HL-60 (cell line): Measurements from ENCODE around the gene PGAM2.

Experiments used
- DNase-seq, 2 experiments: peaks; one replicate each; pipeline ENCODE4 v3.0.0-alpha.2; 2010 to 2020; ENCODE audit warnings: low read depth in 1 of 2, low spot score in 1 of 2
- H3K27ac ChIP-seq: fragments of 250-450 bp; sonication (Bioruptor Pico); replicated peaks from 2 replicates; pipeline ENCODE4 v1.5.1; 2020; ENCODE audit warnings: mild to moderate bottlenecking, moderate library complexity
- H3K27me3 ChIP-seq: fragments of 250-450 bp; sonication (Bioruptor Pico); 2 replicates; pipeline ENCODE4 v1.5.1; 2021; ENCODE audit warnings: mild to moderate bottlenecking, moderate library complexity; ENCODE audit not compliant: insufficient read depth, poor library complexity, severe bottlenecking
- H3K4me3 ChIP-seq: replicated peaks from 2 replicates; pipeline ENCODE4 v1.5.1; 2011; ENCODE audit warnings: mild to moderate bottlenecking, control low read depth, low read length; ENCODE audit not compliant: insufficient read depth
- GABPA ChIP-seq: IDR thresholded peaks from 2 replicates; pipeline ENCODE4 v1.6.1; 2012; ENCODE audit warnings: low read depth
- POLR2AphosphoS5 ChIP-seq: IDR thresholded peaks from 2 replicates; pipeline ENCODE4 v1.6.1; 2012; ENCODE audit warnings: low read depth
- SPI1 ChIP-seq: IDR thresholded peaks from 2 replicates; pipeline ENCODE4 v1.6.1; 2012; ENCODE audit warnings: low read depth, mild to moderate bottlenecking, borderline replicate concordance
- TF ChIP-seq, protein P1 (sequence below): IDR thresholded peaks from one replicate; pipeline ENCODE4 v1.5.1; 2011; ENCODE audit warnings: low read length, control low read depth, inconsistent platforms; ENCODE audit not compliant: insufficient read depth
- TF ChIP-seq, protein P2 (sequence below): IDR thresholded peaks from 2 replicates; pipeline ENCODE4 v1.6.1; 2012; ENCODE audit warnings: low read depth; ENCODE audit not compliant: insufficient replicate concordance

Gene PGAM2

DNA sequence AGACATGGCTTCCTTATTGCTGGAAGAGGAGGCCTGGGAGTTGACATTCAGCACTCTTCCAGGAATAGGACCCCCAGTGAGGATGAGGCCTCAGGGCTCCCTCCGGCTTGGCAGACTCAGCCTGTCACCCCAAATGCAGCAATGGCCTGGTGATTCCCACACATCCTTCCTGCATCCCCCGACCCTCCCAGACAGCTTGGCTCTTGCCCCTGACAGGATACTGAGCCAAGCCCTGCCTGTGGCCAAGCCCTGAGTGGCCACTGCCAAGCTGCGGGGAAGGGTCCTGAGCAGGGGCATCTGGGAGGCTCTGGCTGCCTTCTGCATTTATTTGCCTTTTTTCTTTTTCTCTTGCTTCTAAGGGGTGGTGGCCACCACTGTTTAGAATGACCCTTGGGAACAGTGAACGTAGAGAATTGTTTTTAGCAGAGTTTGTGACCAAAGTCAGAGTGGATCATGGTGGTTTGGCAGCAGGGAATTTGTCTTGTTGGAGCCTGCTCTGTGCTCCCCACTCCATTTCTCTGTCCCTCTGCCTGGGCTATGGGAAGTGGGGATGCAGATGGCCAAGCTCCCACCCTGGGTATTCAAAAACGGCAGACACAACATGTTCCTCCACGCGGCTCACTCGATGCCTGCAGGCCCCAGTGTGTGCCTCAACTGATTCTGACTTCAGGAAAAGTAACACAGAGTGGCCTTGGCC, 4.3 kb downstream of the PGAM2 start:
- Histone ChIP-seq H3K4me3 (no peak overlapping the region), H3K27me3 (no peaks in the 10 kb centered on the region), H3K27ac (no peak overlapping the region)
- DNase-seq, result no peak
- TF ChIP-seq SPI1 (no peak), GABPA (no peak), POLR2AphosphoS5 (no peak)
- TF ChIP-seq, protein P1, sequence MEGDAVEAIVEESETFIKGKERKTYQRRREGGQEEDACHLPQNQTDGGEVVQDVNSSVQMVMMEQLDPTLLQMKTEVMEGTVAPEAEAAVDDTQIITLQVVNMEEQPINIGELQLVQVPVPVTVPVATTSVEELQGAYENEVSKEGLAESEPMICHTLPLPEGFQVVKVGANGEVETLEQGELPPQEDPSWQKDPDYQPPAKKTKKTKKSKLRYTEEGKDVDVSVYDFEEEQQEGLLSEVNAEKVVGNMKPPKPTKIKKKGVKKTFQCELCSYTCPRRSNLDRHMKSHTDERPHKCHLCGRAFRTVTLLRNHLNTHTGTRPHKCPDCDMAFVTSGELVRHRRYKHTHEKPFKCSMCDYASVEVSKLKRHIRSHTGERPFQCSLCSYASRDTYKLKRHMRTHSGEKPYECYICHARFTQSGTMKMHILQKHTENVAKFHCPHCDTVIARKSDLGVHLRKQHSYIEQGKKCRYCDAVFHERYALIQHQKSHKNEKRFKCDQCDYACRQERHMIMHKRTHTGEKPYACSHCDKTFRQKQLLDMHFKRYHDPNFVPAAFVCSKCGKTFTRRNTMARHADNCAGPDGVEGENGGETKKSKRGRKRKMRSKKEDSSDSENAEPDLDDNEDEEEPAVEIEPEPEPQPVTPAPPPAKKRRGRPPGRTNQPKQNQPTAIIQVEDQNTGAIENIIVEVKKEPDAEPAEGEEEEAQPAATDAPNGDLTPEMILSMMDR, result no peak
- TF ChIP-seq, protein P2, sequence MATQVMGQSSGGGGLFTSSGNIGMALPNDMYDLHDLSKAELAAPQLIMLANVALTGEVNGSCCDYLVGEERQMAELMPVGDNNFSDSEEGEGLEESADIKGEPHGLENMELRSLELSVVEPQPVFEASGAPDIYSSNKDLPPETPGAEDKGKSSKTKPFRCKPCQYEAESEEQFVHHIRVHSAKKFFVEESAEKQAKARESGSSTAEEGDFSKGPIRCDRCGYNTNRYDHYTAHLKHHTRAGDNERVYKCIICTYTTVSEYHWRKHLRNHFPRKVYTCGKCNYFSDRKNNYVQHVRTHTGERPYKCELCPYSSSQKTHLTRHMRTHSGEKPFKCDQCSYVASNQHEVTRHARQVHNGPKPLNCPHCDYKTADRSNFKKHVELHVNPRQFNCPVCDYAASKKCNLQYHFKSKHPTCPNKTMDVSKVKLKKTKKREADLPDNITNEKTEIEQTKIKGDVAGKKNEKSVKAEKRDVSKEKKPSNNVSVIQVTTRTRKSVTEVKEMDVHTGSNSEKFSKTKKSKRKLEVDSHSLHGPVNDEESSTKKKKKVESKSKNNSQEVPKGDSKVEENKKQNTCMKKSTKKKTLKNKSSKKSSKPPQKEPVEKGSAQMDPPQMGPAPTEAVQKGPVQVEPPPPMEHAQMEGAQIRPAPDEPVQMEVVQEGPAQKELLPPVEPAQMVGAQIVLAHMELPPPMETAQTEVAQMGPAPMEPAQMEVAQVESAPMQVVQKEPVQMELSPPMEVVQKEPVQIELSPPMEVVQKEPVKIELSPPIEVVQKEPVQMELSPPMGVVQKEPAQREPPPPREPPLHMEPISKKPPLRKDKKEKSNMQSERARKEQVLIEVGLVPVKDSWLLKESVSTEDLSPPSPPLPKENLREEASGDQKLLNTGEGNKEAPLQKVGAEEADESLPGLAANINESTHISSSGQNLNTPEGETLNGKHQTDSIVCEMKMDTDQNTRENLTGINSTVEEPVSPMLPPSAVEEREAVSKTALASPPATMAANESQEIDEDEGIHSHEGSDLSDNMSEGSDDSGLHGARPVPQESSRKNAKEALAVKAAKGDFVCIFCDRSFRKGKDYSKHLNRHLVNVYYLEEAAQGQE, result no peak

DNA sequence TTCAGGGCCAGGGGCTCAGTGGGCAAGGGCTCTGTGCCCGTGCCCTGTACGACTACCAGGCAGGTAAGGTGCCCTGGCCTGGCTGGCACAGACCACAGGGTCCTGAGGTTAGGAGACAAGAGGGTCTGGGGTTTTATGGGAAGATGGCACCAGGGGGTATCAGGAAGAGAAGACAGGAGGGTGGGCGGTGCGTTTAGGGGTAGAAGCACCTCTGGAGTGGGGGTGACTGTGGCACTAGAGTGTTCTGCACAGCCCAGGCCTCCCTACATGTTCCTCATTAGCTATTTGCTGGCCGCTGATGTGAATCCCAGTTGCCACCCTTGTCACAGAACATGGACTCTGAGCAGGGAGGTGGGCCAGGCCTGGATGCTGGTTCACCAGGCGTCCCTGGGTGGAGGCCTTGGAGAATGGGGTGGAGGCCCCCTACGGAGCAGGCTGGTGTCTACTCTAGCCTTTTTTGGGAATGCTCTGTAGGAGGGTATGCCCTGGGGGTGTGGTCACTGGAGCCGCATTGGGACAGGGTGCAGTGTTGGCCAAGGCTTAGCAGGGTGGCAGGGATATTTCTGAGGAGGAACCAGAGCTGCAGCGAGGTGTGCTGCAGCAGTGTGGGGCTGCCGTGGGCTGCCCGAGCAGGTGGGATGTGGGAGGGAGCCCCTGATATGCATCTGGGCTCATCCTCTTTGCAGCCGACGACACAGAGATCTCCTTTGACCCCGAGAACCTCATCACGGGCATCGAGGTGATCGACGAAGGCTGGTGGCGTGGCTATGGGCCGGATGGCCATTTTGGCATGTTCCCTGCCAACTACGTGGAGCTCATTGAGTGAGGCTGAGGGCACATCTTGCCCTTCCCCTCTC, 5.0 kb downstream of the PGAM2 start:
- Histone ChIP-seq H3K27me3 (no peaks in the 10 kb centered on the region), H3K4me3 (no peak overlapping the region), H3K27ac (no peak overlapping the region)
- no peak for TF ChIP-seq GABPA
- TF ChIP-seq SPI1, result no peak
- TF ChIP-seq, protein P2, result no peak
- TF ChIP-seq, protein P1, result no peak
- TF ChIP-seq POLR2AphosphoS5, result no peak
- DNase-seq, result no peak

DNA sequence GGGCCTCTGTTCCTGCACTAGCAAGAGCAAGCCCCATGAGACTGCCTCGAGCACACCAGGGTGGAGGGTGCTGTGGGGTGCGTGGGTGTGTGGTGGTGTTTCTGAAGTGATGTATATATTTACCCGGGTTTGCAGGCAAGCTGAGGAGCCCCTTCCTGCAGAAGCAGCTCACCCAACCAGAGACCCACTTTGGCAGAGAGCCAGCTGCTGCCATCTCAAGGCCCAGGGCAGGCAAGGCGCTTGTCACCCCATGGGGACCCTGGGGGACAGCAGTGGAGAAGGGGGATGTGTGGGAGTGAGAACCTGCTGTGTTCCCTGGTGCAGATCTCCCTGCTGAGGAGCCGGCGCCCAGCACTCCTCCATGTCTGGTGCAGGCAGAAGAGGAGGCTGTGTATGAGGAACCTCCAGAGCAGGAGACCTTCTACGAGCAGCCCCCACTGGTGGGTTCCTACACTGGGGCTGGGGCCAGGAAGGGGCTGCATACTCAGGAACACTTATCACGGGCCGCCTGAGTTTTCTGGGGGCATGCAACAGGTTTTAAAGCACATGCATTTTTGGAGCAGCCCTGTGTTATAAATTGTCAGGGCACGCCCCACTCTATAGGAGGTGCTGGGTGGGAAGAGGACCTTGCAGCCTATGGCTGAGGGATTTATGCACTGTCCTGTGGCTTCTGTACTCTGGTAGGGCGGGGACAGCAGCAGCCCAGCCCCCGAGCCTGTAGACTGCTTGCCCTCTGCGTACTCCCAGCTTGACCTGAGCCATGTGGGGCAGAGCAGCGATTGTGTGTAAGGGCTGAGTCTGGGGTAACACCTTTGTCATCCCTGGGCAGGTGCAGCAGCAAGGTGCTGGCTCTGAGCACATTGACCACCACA, 5.9 kb downstream of the PGAM2 start:
- Histone ChIP-seq H3K27me3 (no peaks in the 10 kb centered on the region), H3K4me3 (no peak overlapping the region), H3K27ac (no peak overlapping the region)
- DNase-seq, result no peak
- TF ChIP-seq SPI1, result no peak
- no peak for TF ChIP-seq GABPA
- TF ChIP-seq, protein P1, result no peak
- TF ChIP-seq, protein P2, result no peak
- TF ChIP-seq POLR2AphosphoS5, result no peak
